Non-pigmented ciliary epithelial cell (primary cell): ENCODE results near the gene RAPGEF6.
"Not testable (repeated sequence)": the region's sequence is repeated elsewhere in the genome, so short reads cannot be mapped to it uniquely, and the experiment has no call there.

ENCODE experiments used
- DNase-seq: peaks from one replicate; pipeline ENCODE4 v3.0.0-alpha.2; 2010; ENCODE audit warnings: low read depth

Gene RAPGEF6

GRCh38 chr5:131610198-131611063 is 24.6 kb downstream of the RAPGEF6 start:
- DNase-seq = peak; percentile 87

GRCh38 chr5:131609774-131610173 is 25.3 kb downstream of the RAPGEF6 start:
- DNase-seq = peak; percentile 47

GRCh38 chr5:131608597-131608996 is 26.4 kb downstream of the RAPGEF6 start:
- DNase-seq = no peak

- no peak for DNase-seq
Measured at GRCh38 chr5:131607903-131608540, 27.0 kb downstream of the RAPGEF6 start.

DNA sequence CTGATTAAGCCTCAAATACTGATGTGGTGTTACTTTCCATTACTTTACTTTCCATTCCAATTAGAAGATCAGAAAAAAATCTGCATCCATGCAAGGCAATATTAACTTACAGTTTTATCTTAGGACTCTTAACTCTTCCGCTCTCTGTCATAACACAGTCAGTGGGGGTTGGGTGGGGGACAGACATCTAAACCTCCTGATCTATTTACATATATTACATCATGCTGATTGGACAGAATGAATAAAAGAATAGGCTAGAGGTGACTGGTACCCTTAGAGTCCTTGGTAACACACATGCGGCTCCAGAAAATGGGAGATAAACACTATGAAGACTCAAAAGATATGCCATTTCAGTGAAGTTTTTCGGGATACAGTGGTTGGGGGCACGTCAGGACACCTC is 27.6 kb downstream of the RAPGEF6 start:
- DNase-seq = no peak

- DNase-seq = no peak
Measured at GRCh38 chr5:131605086-131605485, 29.9 kb downstream of the RAPGEF6 start.

DNA sequence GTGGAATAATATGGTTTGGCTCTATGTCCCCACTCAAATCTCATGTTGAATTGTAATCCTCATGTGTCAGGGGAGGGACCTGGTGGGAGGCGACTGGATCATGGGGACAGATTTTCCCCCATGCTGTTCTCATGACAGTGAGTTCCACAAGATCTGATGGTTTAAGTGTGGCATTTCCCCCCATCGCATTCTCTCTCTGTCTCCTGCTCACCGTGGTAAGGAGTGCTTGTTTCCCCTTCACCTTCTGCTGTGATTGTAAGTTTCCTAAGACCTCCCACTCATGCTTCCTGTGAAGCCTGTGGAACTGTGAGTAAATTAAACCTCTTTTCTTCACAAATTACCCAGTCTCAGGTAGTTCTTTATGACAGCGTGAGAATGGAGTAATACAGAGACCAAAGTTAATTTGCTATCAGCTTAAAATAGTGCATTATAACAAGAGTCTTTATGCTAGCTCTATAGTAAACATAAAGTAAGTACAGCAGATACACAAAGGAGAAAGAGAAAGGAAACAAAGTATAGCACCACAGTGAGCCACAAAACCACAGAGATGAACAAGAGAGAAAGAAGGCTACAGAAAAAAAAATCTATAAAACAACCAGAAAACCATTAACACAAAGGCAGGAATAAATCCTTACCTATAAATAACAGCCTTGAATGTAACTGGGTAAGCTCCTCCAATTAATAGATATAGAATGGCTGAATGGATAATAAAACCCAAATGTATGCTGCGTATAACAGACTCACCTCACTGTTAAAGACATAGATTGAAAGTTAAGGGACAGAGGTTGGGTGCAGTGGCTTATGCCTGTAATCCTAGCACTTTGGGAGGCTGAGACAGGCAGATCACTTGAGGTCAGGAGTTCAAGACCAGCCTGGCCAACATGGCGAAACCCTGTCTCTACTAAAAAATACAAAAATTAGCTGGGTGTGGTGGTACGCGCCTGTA is 39.7 kb downstream of the RAPGEF6 start:
- DNase-seq = no peak

DNA sequence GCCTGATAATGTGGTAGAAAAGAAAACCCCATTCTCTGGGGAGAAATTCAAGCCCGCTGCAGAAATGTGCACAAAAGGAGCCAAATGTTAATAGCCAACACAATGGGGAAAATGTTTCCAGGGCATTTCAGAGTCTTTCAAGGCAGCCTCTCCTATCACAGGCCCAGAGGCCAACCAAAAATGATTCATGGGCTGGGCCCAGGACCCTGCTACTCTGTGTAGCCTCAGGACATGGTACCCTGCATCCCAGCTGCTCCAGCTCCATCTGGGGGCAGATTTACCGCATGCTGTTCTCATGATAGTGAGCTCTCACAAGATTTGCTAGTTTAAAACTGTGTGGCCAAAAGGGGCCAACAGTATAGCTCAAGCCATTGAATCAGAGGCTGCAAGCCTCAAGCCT is 41.1 kb downstream of the RAPGEF6 start:
- no peak for DNase-seq

DNA sequence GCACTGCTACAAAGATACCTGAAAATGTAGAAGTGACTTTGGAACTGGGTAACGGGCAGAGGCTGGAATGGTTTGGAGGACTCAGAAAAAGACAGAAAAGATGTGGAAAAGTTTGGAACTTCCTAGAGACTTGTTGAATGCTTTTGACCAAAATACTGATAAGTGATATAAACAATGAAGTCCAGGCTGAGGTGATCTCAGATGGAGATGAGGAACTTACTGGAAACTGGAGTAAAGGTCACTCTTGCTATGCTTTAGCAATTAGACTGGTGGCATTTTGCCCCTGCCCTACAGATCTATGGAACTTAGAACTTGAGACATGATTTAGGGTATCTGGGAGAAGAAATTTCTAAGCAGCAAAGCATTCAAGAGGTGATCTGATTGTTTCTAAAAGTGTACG is 41.6 kb downstream of the RAPGEF6 start:
- not testable (repeated sequence) for DNase-seq

DNA sequence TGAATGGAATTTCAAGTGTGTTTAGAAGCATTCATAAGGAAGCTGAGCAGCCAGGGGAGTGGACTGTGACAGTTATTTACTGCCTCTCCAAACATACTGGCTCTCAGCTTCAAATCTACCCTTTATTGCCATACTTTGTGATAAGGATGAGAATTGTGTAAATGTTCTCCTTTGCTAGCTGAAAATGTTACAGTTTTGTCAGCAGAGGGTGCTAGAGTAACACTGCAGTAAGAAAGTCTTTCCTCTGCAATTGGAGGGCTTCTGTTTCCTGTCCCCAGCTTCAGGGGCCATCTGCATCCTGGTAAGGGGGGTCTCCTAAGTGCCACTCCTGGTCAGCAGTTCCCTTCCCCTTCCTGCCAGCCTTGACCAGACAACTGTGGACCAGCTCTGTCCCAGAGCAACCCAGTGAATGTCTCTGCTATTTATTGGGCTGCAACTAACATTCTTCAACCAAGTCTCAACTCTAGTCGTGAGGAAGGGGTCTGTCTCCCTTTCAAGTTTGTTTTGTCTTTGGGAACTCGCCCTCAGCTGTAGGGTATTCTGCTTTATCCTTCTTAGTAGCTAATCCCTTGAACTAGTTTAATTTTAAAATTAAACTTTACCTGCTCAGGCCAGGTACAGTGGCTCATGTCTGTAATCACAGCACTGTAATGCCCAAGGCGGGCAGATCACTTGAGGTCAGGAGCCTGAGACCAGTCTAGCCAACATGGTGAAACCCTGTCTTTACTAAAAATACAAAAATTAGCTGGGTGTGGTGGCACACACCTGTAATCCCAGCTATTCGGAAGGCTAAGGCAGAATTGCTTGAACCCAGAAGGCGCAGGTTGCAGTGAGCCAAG is 45.3 kb downstream of the RAPGEF6 start:
- peak; percentile 19 for DNase-seq

GRCh38 chr5:131587541-131587940 is 47.5 kb downstream of the RAPGEF6 start:
- no peak for DNase-seq

DNA sequence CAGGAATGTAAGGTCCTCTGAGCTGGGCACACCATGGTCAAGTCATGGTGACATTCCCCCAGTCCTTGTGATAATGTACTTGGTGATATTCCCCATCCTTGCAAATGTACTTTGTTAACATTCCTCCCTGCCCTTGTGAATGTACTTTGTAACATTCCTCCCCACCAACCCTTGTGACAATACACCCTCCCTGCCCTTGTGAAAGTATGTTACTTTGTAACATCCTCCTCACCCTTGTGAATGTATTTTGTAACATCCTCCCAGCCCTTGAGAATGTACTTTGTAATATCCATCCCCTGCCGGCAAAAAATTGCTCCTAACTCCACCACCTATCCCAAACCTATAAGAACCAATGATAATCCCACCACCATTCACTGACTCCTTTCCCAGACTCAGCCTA is 53.3 kb downstream of the RAPGEF6 start:
- DNase-seq = no peak

DNA sequence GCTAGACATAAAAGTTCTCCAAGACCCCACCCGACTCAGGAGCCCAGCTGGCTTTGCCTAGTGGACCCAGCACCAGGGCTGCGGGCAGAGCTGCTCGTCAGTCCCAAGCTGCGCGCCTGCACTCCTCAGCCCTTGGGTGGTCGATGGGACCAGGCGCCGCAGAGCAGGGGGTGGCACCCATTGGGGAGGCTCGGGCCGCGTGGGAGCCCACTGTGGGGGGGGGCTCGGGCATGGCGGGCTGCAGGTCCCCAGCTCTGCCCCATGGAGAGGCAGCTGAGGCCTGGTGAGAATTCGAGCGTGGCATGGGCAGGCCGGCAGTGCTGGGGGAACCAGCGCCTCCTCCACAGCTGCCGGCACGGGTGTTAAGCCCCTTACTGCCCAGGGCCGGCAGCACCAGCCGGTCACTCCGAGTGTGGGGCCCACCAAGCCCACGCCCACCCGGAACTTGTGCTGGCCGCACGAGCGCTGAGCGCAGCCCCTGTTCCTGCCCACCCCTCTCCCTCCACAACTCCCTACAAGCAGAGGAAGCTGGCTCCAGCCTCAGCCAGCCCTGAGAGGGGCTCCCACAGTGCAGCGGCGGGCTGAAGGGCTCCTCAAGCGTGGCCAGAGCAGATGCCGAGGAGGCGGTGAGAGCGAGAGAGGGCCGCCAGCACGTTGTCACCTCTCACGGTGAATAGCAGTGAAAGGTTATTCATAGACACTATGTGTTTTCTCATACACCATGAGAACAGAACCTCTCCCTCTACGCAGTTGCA is 54.9 kb downstream of the RAPGEF6 start:
- no peak for DNase-seq

- no peak for DNase-seq
Measured at GRCh38 chr5:131575660-131576227, 59.3 kb downstream of the RAPGEF6 start.

- DNase-seq = no peak
Measured at GRCh38 chr5:131571669-131572168, 63.3 kb downstream of the RAPGEF6 start.

DNA sequence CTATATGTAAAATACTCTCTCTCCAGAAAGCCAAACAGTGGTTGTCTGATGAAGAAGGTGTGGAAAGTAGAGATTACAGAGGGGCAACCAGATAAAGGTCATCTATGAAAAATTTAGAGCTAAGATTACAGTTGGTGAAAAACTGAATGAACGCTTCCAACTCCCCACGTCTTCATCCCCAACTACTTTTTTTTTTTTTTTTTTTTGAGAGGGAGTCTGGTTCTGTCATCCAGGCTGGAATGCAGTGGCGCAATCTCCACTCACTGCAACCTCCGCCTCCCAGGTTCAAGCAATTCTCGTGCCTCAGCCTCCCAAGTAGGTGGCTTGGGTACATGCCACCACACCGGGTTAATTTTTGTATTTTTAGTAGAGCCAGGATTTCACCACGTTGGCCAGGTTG is 64.3 kb downstream of the RAPGEF6 start:
- DNase-seq = no peak

GRCh38 chr5:131564229-131564652 is 70.8 kb downstream of the RAPGEF6 start:
- no peak for DNase-seq

GRCh38 chr5:131563434-131564228 is 71.4 kb downstream of the RAPGEF6 start:
- DNase-seq = no peak

GRCh38 chr5:131550606-131551005 is 84.4 kb downstream of the RAPGEF6 start:
- DNase-seq = no peak
